Ovary (tissue), 9 donors: ENCODE data around the gene KCNAB2. TPM values are rescaled to one million over a fixed set of nuclear protein-coding genes. Genes with fewer than 3 reads are reported as not detected.
A peak's percentile ranks its signal among the peaks of the same experiment; 100 is the strongest.

Source experiments
- DNase-seq, 5 donors: peaks; one replicate each; pipeline ENCODE4 v3.0.0-alpha.2; 2019 to 2020
- H3K27ac ChIP-seq, 2 donors: fragments of 200-600 bp; one replicate each; pipeline versions ENCODE4 v1.5.1 to v1.8.0; 2019 to 2022
- H3K27me3 ChIP-seq: fragments of 200-600 bp; one replicate; pipeline ENCODE4 v1.8.0; 2022
- H3K36me3 ChIP-seq: fragments of 200-600 bp; sonication (generic); one replicate; pipeline ENCODE4 v1.5.1; 2019
- H3K4me1 ChIP-seq: one replicate; pipeline ENCODE4 v1.8.1; 2013; ENCODE audit warnings: mild to moderate bottlenecking, moderate library complexity; ENCODE audit not compliant: insufficient read depth
- H3K4me3 ChIP-seq: fragments of 200-600 bp; sonication (generic); one replicate; pipeline ENCODE4 v1.5.1; 2017
- H3K9me3 ChIP-seq, 2 donors: fragments of 200-600 bp in 1 of 2; sonication (generic) in 1 of 2; one replicate each; pipeline versions ENCODE4 v1.5.1 to v1.8.1; 2013 to 2019; ENCODE audit warnings: mild to moderate bottlenecking in 1 of 2, moderate library complexity in 1 of 2
- CTCF ChIP-seq, 3 donors: fragments of 450-650 bp in 2 of 3; fragments of 200-600 bp in 1 of 3; IDR thresholded peaks; one replicate each; pipeline versions ENCODE4 v1.5.1 to v1.8.0; 2016 to 2022; ENCODE audit warnings: antibody characterized with exemption in 3 of 3, mild to moderate bottlenecking in 1 of 3
- EP300 ChIP-seq: sonication (generic); formaldehyde crosslinking; IDR thresholded peaks from one replicate; pipeline ENCODE4 v1.6.1; 2017; ENCODE audit warnings: antibody characterized with exemption
- POLR2A ChIP-seq: fragments of 450-650 bp; IDR thresholded peaks from one replicate; pipeline ENCODE4 v1.6.1; 2017; ENCODE audit warnings: antibody characterized with exemption, mild to moderate bottlenecking, moderate library complexity
- WGBS, 3 donors: extraction: QIAGEN DNeasy Blood & Tissue Kit in 1 of 3; methylation state at CpG; one replicate each; pipeline versions ENCODE4 v1.1.5 to v1.1.7; 2013 to 2017; 5-methylcytosine and 5-hydroxymethylcytosine counted together
- intact Hi-C, 4 donors: fragments of 100-400 bp; cut with DNase I; formaldehyde crosslinking; loops; one replicate each; pipeline versions ENCODE4 v1.11.0 to v1.15.1; 2022 to 2023
- polyA plus RNA-seq, 2 donors: library from polyadenylated mRNA; stranded (reverse); fragments of 200-250 nt in 1 of 2; fragments of 350-450 nt in 1 of 2; fragmentation: Illumina TruSeq in 1 of 2; extraction: RNeasy Lipid Tissue Mini Kit (QIAGEN cat#74804) in 1 of 2; gene quantifications; one replicate each; pipeline ENCODE4 v1.2.3, GENCODE V29; 2013 to 2014
- total RNA-seq, 7 donors: library from RNA; depleted of rRNA in 2 of 7; stranded (reverse); fragments of >200 nt in 2 of 7; fragmentation: NEBNext Ultra II Directional in 3 of 7; extraction: Animal tissue kit (Norgen Biotek cat#: 25700) in 3 of 7; gene quantifications; one replicate each; pipeline versions ENCODE4 v1.1.0 to v1.2.4, GENCODE V29; 2016 to 2023
- donor health status: DM: no; HTN: no; CAD: no; lungs with moderate emphysema.
- donor health status: DM: no; HTN: no; CAD: no.
- donor health status: Bipolar disorder and iron deficiency.
- donor health status: DM: yes; HTN: yes; CAD: no.
- donor health status: DM: no; HTN: no; CAD: no.
- donor health status: DM: yes; HTN: yes; CAD: no.

KCNAB2 gene
- total and polyA plus RNA-seq, 9 donors: 2.9 to 18.3 (median 7.1) TPM

- H3K9me3 ChIP-seq: no peaks in the 10 kb centered on the region
- DNase-seq: no peak
- no peaks in the 10 kb centered on the region for H3K27me3 ChIP-seq
These were observed 56.3 kb downstream of the KCNAB2 start for GRCh38 chr1:6101826-6102531.

GRCh38 chr1:6102532-6102845, 56.8 kb downstream of the KCNAB2 start:
- DNase-seq: no peak
- no peaks in the 10 kb centered on the region for H3K36me3 ChIP-seq
- 65 to 72% (median 72%) methylated on average over 9 of the region's 9 CpGs for WGBS, 3 donors

More at GRCh38 chr1:6101826-6102531, 56.3 kb downstream of the KCNAB2 start:
- Histone ChIP-seq H3K36me3 (no peaks in the 10 kb centered on the region), H3K4me3 (no peak overlapping the region), H3K4me1 (peaks cover 15% of the 10 kb centered on the region), H3K27ac (peak overlapping the region in 1 of 2 donors; percentile 29)
- 8 to 12% (median 9%) methylated on average over 24 to 25 of the region's 25 CpGs for WGBS, 3 donors
- no peak for TF ChIP-seq POLR2A
- TF ChIP-seq CTCF (IDR thresholded peaks at IDR 0.05): no peak
- no peak for TF ChIP-seq EP300
- intact Hi-C loops: no loop called here

DNA sequence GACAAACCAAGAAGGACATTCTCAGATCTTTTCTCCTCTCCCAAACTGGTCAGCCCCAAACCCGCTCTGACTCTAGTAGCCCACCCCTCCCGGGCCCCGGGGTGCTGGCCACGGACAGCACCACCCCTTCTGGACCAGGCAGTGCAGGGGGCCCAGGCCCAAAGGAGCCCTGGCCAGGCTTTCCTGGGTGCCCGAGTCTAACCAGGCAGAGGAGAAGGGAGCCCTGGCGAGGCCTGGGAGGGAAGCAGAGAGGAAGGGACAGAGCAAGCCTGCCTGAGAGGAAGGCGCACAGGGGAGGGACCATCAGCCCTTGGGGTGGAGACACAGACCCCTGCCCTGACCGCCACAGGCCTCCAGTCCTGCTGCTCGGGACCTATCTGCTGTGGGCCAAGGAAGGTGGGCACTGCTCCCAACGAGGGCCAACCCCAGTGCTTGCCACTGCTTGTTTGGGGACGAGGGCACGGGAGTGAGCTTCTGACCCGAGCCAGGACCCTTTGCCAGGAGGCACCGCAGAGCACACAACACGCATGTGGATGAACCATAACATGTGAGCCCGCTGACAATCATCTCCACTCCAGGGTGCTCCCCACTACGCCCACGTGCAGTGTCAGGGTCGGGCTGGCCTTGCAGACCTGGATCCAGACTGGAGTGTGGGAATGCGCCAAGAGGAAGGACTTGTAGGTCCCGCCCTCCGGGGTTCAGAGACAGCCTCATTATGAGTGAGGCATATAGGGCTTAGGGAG, 57.6 kb downstream of the KCNAB2 start:
- peak in 3 of 5 donors; percentile 35 to 68 (median 47) for DNase-seq
- WGBS, 3 donors: 36 to 46% (median 43%) methylated on average over 20 to 22 of the region's 22 CpGs

More at GRCh38 chr1:6102532-6102845, 56.8 kb downstream of the KCNAB2 start:
- no peak overlapping the region for H3K4me3 ChIP-seq
- intact Hi-C loops: no loop called here
- no peaks in the 10 kb centered on the region for H3K9me3 ChIP-seq
- peaks cover 15% of the 10 kb centered on the region for H3K4me1 ChIP-seq
- TF ChIP-seq POLR2A (no peak), CTCF (IDR thresholded peaks at IDR 0.05) (no peak), EP300 (no peak)
- no peaks in the 10 kb centered on the region for H3K27me3 ChIP-seq
- H3K27ac ChIP-seq: no peak overlapping the region

More for the DNA sequence above, 57.6 kb downstream of the KCNAB2 start:
- intact Hi-C loops: no loop called here
- Histone ChIP-seq H3K27me3 (no peaks in the 10 kb centered on the region), H3K36me3 (no peaks in the 10 kb centered on the region), H3K4me3 (no peak overlapping the region), H3K4me1 (peaks cover 15% of the 10 kb centered on the region), H3K27ac (no peak overlapping the region), H3K9me3 (no peaks in the 10 kb centered on the region)
- TF ChIP-seq CTCF (IDR thresholded peaks at IDR 0.05) (no peak), EP300 (no peak), POLR2A (no peak)
